SU-DHL-6 (cell line): ENCODE results near the gene GPC2.
A peak's percentile ranks its signal among the peaks of the same experiment; 100 is the strongest.
"Not testable (repeated sequence)": the region's sequence is repeated elsewhere in the genome, so short reads cannot be mapped to it uniquely, and the experiment has no call there.

Experiments used
- H2AFZ ChIP-seq: fragments of 200-600 bp; sonication (generic); 2 replicates; pipeline ENCODE4 v1.6.1; 2014; ENCODE audit warnings: low read depth, mild to moderate bottlenecking, moderate library complexity, mixed read lengths, antibody characterized with exemption, low read length; ENCODE audit not compliant: severe bottlenecking
- H3F3A ChIP-seq: fragments of 200-600 bp; shearing (Covaris generic); 2 replicates; pipeline ENCODE4 v1.6.0; 2016; ENCODE audit warnings: antibody characterized with exemption, mild to moderate bottlenecking; ENCODE audit not compliant: insufficient read depth
- H3K27ac ChIP-seq: fragments of 200-600 bp; sonication (generic); 2 replicates; pipeline ENCODE4 v1.5.1; 2016; ENCODE audit warnings: low read depth, mild to moderate bottlenecking, low read length, moderate library complexity, mixed read lengths
- H3K27me3 ChIP-seq: fragments of 200-600 bp; sonication (generic), shearing (Covaris generic); 2 replicates; pipeline ENCODE4 v1.6.0; 2014; ENCODE audit warnings: mild to moderate bottlenecking, low read length
- H3K36me3 ChIP-seq: fragments of 200-600 bp; sonication (generic); 2 replicates; pipeline ENCODE4 v1.6.1; 2014; ENCODE audit warnings: mild to moderate bottlenecking, low read length, mixed read lengths
- H3K4me2 ChIP-seq: fragments of 300-600, 200-600 bp; shearing (Covaris generic), sonication (generic); 2 replicates; pipeline ENCODE4 v1.6.0; 2014; ENCODE audit warnings: low read length, low read depth, mild to moderate bottlenecking; ENCODE audit not compliant: poor library complexity, severe bottlenecking
- H3K4me3 ChIP-seq: fragments of 200-600 bp; sonication (generic); 2 replicates; pipeline ENCODE4 v1.5.1; 2014; ENCODE audit warnings: antibody characterized with exemption, low read length, mild to moderate bottlenecking, mixed read lengths; ENCODE audit not compliant: insufficient read depth, poor library complexity, severe bottlenecking
- H3K79me2 ChIP-seq: fragments of 200-600 bp; sonication (generic); 2 replicates; pipeline ENCODE4 v1.6.1; 2014; ENCODE audit warnings: mild to moderate bottlenecking, low read length, moderate library complexity; ENCODE audit not compliant: insufficient read depth
- H3K9ac ChIP-seq: fragments of 200-600 bp; sonication (generic); 2 replicates; pipeline ENCODE4 v1.7.0; 2014; ENCODE audit warnings: mild to moderate bottlenecking, low read length
- H3K9me2 ChIP-seq: fragments of 200-600 bp; sonication (generic); replicated peaks from 2 replicates; pipeline ENCODE4 v1.6.1; 2014; ENCODE audit warnings: low read length; ENCODE audit not compliant: insufficient read depth
- H3K9me3 ChIP-seq: fragments of 200-600 bp; sonication (generic); 2 replicates; pipeline ENCODE4 v1.6.1; 2014; ENCODE audit warnings: low read length, mixed read lengths; ENCODE audit not compliant: insufficient read depth
- H4K20me1 ChIP-seq: fragments of 200-600 bp; sonication (generic); 2 replicates; pipeline ENCODE4 v1.6.1; 2014; ENCODE audit warnings: low read depth, mild to moderate bottlenecking, antibody characterized with exemption, low read length, moderate library complexity, mixed read lengths
- EZH2phosphoT487 ChIP-seq: fragments of 200-600 bp; sonication (generic), shearing (Covaris generic); conservative IDR thresholded peaks from 2 replicates; pipeline ENCODE4 v1.6.1; 2018; ENCODE audit warnings: mild to moderate bottlenecking, antibody characterized with exemption, low read length, moderate library complexity, mixed read lengths
- TF ChIP-seq, protein P1 (sequence below): fragments of 200-600 bp; sonication (generic); IDR thresholded peaks from one replicate; pipeline ENCODE4 v1.5.1; 2017; ENCODE audit warnings: antibody characterized with exemption, mild to moderate bottlenecking, low read length, moderate library complexity; ENCODE audit not compliant: insufficient read depth, poor library complexity, severe bottlenecking

Gene GPC2, protein sequence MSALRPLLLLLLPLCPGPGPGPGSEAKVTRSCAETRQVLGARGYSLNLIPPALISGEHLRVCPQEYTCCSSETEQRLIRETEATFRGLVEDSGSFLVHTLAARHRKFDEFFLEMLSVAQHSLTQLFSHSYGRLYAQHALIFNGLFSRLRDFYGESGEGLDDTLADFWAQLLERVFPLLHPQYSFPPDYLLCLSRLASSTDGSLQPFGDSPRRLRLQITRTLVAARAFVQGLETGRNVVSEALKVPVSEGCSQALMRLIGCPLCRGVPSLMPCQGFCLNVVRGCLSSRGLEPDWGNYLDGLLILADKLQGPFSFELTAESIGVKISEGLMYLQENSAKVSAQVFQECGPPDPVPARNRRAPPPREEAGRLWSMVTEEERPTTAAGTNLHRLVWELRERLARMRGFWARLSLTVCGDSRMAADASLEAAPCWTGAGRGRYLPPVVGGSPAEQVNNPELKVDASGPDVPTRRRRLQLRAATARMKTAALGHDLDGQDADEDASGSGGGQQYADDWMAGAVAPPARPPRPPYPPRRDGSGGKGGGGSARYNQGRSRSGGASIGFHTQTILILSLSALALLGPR

DNA sequence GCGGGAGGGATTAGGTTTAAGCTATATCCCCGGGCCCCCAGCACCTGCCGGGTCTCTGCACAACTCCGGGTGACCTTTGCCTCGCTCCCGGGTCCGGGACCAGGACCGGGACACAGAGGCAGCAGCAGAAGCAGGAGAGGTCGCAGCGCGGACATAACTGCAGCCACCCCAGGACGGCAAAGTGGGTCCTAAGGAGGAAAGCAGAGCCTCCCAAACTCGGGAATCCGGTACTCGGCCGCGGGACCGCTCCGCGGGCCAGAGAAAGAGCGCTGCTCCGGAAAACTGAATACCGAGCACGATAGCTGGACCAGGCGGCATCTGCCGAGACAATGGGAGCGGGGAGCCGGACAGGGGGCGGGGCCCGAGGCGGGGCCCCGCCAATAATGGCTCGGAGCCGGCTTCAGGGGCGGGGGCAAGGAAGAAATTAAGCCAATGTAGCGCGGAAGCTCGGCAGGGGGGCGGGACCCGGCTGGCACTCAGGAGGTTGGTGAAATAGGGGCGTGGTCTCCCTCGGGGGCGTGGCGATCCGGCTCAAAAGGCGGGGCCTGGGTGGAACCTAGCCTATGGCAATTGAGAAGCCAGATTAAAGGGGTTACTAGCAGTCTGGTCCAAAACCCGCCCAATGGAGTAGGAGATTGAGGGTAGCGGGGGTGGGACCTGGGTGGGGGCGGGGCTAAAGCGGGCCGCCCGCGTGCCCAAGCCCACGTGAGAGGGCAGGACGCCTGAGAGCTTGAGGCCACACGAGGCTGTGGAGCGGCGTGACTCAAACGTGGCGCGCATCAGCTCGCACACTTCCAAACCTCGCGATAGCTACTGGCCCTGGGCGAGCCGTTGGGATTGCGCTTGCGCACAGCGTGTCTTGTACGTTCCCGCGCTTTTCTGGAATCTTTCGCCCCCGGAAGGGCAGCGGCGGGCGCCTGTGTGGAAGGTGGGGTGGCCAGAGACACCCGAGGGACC lies at the start of gene GPC2, which contains the start of gene STAG3:
GPC2 (minus strand) TSS at position 337 of the 957 bp plus-strand sequence; CDS start at position 155, 182 bp downstream.
STAG3 (plus strand) TSS at position 874 of the 957 bp plus-strand sequence. CDS start 2,639 bp downstream, outside the sequence.
- peak within 1 kb of the TSS; percentile 87 for H3K9ac ChIP-seq
- H2AFZ ChIP-seq: peak within 1 kb of the TSS; percentile 81
- H3K36me3 ChIP-seq: no peaks in the 10 kb centered on the region
- H3K9me2 ChIP-seq: no peaks in the 10 kb centered on the region
- H3K27ac ChIP-seq: peak within 1 kb of the TSS; percentile 39
- no peaks in the 10 kb centered on the region for H3K27me3 ChIP-seq
- H3K4me2 ChIP-seq: peak within 1 kb of the TSS; percentile 91
- TF ChIP-seq EZH2phosphoT487: no peak
- TF ChIP-seq, protein P1, sequence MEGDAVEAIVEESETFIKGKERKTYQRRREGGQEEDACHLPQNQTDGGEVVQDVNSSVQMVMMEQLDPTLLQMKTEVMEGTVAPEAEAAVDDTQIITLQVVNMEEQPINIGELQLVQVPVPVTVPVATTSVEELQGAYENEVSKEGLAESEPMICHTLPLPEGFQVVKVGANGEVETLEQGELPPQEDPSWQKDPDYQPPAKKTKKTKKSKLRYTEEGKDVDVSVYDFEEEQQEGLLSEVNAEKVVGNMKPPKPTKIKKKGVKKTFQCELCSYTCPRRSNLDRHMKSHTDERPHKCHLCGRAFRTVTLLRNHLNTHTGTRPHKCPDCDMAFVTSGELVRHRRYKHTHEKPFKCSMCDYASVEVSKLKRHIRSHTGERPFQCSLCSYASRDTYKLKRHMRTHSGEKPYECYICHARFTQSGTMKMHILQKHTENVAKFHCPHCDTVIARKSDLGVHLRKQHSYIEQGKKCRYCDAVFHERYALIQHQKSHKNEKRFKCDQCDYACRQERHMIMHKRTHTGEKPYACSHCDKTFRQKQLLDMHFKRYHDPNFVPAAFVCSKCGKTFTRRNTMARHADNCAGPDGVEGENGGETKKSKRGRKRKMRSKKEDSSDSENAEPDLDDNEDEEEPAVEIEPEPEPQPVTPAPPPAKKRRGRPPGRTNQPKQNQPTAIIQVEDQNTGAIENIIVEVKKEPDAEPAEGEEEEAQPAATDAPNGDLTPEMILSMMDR: no peak
- peaks cover 3% of the 10 kb centered on the region; the same call in 1 of the 2 replicates for H3K79me2 ChIP-seq
- H4K20me1 ChIP-seq: peaks cover 4% of the 10 kb centered on the region; the same call in 1 of the 2 replicates
- peak within 1 kb of the TSS; percentile 95 for H3K4me3 ChIP-seq
- no peaks in the 10 kb centered on the region for H3K9me3 ChIP-seq
- H3F3A ChIP-seq: peaks cover 30% of the 10 kb centered on the region

DNA sequence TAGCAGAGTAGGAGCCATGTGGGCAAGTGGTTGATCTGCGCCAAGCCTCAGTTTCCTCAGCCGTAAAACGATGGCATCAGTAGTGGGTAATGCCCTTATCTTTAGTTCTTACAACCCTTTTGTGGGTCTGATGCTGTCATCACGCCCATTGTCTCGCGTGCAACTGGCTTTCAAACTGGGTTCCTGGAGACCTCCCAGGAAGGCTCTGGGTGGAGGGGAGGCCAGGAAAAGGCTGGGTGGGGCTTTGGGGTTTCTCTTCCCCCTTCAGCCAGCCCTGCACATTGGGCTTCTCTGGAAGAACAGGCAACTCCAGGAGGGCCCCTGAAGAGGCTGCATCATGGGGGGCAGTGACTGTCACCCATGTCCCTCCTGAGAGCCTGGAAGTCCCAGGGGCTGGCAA lies 47.7 kb upstream of the GPC2 start:
- not testable (repeated sequence) for H2AFZ ChIP-seq, H3K4me3 ChIP-seq, H3K27me3 ChIP-seq, H3K9me2 ChIP-seq, H3K36me3 ChIP-seq, H3K9me3 ChIP-seq, H4K20me1 ChIP-seq, H3K4me2 ChIP-seq, H3K9ac ChIP-seq
- Histone ChIP-seq H3K79me2 (peaks cover 27% of the 10 kb centered on the region), H3K27ac (peak overlapping the region; percentile 40; the same call in 1 of the 2 replicates), H3F3A (peaks cover 49% of the 10 kb centered on the region)

DNA sequence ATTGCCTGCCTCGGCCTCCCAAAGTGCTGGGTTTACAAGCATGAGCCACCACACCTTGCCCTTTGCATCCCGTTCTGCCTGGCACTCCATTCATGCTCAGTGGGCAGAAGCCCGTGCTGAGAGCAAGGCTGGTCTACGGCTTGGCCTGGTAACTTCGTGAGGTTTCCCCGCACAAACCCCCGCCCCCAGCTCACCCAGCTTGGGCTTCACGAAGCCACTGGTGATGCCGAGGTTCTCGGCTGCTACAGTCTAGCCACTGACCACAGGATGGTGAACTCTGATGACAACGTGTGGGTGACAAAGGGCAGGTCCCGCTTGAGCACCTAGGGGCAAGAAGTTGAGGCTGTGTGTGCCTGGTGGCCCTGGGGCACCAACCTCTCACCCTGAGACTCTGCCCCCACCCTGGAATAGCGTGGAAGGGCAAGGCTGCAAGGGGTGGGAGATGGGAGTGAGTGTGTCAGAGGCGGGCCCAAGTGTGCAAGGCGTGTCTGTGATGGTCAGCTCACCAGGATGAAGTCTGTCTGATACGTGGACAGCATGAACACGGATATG lies 46.3 kb upstream of the GPC2 start:
- not testable (repeated sequence) for H3K4me3 ChIP-seq, H3K9me2 ChIP-seq, H3K36me3 ChIP-seq, H3K9me3 ChIP-seq, H4K20me1 ChIP-seq, H3K27me3 ChIP-seq, H3K9ac ChIP-seq, H2AFZ ChIP-seq
- H3K4me2 ChIP-seq: peak overlapping the region; percentile 2
- H3F3A ChIP-seq: peaks cover 53% of the 10 kb centered on the region
- H3K27ac ChIP-seq: peak overlapping the region; percentile 95; the same call in 1 of the 2 replicates
- H3K79me2 ChIP-seq: peaks cover 29% of the 10 kb centered on the region
